ENCODE data around the gene OMD.

OMD gene

DNA sequence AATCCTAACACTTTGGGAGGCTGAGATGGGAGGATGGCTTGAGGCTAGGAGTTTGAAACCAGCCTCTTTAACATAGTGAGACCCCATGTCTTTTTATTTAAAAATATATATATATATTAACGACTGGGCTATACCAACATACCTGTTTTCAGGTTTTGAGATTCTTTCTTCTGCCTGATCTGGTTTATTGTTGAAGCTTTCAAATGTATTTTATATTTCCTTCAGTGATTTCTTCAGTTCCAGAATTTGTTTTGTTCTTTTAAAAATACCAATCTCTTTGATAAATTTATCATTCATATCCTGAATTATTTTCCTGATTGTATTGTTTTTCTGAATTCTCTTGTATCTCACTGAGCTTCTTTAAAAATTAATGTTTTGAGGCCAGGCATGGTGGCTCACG is 51.1 kb downstream of the OMD start:
- H3K36me3 ChIP-seq (ENCODE audit: insufficient read depth, low read length), result peaks cover 12% of the 10 kb centered on the region; the same call in 1 of the 2 replicates
- no peak overlapping the region for H3K27ac ChIP-seq (ENCODE audit: low read depth, low read length)
- no peaks in the 10 kb centered on the region for H3K79me2 ChIP-seq (ENCODE audit: control insufficient read depth, insufficient read depth, low read length, unreplicated experiment)
- no peak overlapping the region for H2AFZ ChIP-seq (ENCODE audit: low read length, unreplicated experiment)
- H3K4me1 ChIP-seq (ENCODE audit: control insufficient read depth, insufficient read depth, low read length, unreplicated experiment), result no peaks in the 10 kb centered on the region
- no peak overlapping the region for H3K4me3 ChIP-seq (ENCODE audit: low read depth, low read length)
- no peaks in the 10 kb centered on the region for H3K27me3 ChIP-seq (ENCODE audit: insufficient read depth, low read length)

DNA sequence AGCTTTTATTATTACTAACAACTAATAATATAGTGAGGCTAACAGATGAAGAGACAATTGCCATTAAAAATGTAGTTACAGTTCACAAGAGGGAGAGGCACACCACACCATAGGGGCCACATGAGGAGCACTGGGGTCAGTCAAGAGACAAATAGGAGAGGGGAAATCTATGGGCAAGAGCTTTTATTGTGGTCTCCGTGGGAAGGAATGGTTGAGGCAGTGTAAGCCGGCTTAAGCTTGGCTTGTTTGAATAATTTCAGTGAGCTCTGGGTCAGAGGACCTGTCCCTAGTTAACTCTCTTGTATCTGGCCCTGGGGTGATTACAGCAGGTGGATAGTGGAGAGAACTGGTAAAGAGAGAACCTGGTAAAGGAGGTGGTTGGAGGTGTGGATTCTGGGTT is 55.2 kb downstream of the OMD start:
- no peaks in the 10 kb centered on the region for H3K4me1 ChIP-seq (ENCODE audit: control insufficient read depth, insufficient read depth, low read length, unreplicated experiment)
- H2AFZ ChIP-seq (ENCODE audit: low read length, unreplicated experiment), result no peak overlapping the region
- no peak overlapping the region for H3K4me3 ChIP-seq (ENCODE audit: low read depth, low read length)
- H3K36me3 ChIP-seq (ENCODE audit: insufficient read depth, low read length), result peaks cover 7% of the 10 kb centered on the region; the same call in 1 of the 2 replicates
- H3K27me3 ChIP-seq (ENCODE audit: insufficient read depth, low read length), result no peaks in the 10 kb centered on the region
- H3K27ac ChIP-seq (ENCODE audit: low read depth, low read length), result no peak overlapping the region
- no peaks in the 10 kb centered on the region for H3K79me2 ChIP-seq (ENCODE audit: control insufficient read depth, insufficient read depth, low read length, unreplicated experiment)
